ENCODE data around the gene SNRNP25. TPM values are rescaled to one million over a fixed set of nuclear protein-coding genes. Genes with fewer than 3 reads are reported as not detected.
"Not testable (repeated sequence)": the region's sequence is repeated elsewhere in the genome, so short reads cannot be mapped to it uniquely, and the experiment has no call there.

SNRNP25 gene
- total RNA-seq, 1 donor from 2014 or later: 52.0 TPM

- Mint-ChIP-seq H3K4me3 (ENCODE audit: low read depth) (no peak overlapping the region), H3K36me3 (ENCODE audit: insufficient read depth) (peaks cover 34% of the 10 kb centered on the region), H3K9me3 (ENCODE audit: low read depth) (peaks cover 12% of the 10 kb centered on the region), H3K27me3 (no peaks in the 10 kb centered on the region), H3K27ac (no peak overlapping the region), H3K4me1 (ENCODE audit: low read depth) (peaks cover 22% of the 10 kb centered on the region)
- TF ChIP-seq, protein P1, sequence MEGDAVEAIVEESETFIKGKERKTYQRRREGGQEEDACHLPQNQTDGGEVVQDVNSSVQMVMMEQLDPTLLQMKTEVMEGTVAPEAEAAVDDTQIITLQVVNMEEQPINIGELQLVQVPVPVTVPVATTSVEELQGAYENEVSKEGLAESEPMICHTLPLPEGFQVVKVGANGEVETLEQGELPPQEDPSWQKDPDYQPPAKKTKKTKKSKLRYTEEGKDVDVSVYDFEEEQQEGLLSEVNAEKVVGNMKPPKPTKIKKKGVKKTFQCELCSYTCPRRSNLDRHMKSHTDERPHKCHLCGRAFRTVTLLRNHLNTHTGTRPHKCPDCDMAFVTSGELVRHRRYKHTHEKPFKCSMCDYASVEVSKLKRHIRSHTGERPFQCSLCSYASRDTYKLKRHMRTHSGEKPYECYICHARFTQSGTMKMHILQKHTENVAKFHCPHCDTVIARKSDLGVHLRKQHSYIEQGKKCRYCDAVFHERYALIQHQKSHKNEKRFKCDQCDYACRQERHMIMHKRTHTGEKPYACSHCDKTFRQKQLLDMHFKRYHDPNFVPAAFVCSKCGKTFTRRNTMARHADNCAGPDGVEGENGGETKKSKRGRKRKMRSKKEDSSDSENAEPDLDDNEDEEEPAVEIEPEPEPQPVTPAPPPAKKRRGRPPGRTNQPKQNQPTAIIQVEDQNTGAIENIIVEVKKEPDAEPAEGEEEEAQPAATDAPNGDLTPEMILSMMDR (IDR thresholded peaks at IDR 0.05; ENCODE audit: unreplicated experiment): no peak
- no peak for DNase-seq (ENCODE audit: low spot score, unreplicated experiment)
Measured at GRCh38 chr16:42691-43090, 10.9 kb upstream of the SNRNP25 start.

DNA sequence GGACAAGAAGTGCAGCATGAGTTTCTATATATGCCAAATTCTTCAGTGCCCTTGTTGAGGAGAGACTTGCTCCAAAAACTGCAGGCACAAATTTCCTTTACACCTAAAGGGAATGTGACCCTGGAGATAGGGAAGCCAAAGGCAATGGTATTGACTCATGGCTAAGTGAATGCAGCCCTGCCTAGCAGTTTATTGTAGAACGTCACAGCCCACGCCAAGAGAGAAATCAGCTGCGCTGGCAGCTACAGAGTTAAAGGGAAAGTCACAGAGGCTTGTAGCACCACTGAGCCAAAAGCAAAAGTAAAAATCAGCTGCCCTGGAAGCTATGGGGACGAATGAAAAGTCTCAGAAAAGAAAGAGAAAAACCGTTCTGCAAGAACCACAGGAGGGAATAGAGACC lies 10.3 kb upstream of the SNRNP25 start:
- peaks cover 12% of the 10 kb centered on the region for H3K9me3 Mint-ChIP-seq (ENCODE audit: low read depth)
- peaks cover 22% of the 10 kb centered on the region for H3K4me1 Mint-ChIP-seq (ENCODE audit: low read depth)
- peak overlapping the region; percentile 55 for H3K27ac Mint-ChIP-seq
- no peak overlapping the region for H3K4me3 Mint-ChIP-seq (ENCODE audit: low read depth)
- H3K36me3 Mint-ChIP-seq (ENCODE audit: insufficient read depth): peaks cover 36% of the 10 kb centered on the region
- TF ChIP-seq, protein P1 (IDR thresholded peaks at IDR 0.05; ENCODE audit: unreplicated experiment): no peak
- H3K27me3 Mint-ChIP-seq: no peaks in the 10 kb centered on the region
- no peak for DNase-seq (ENCODE audit: low spot score, unreplicated experiment)

DNA sequence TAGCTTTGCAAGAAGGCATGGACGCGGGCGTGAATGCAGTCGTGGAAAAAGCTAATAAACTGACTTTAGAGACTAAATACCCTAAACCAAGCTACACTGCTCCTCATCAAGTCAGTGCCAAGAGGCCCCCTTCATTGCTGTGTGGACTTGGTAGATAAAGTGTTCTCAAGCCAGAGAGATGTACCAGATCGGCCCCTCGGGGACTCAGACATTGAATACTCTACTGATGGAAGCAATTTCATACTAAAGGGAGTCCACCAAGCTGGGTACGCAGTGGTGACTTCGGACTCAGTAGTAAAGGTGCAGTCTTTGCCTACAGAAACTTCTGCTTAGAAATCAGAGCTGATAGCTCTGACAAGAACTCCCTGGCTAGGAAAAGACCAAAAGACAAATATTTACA lies 9.0 kb upstream of the SNRNP25 start:
- no peaks in the 10 kb centered on the region for H3K27me3 Mint-ChIP-seq
- H3K4me3 Mint-ChIP-seq (ENCODE audit: low read depth): no peak overlapping the region
- peak overlapping the region; percentile 86 for H3K27ac Mint-ChIP-seq
- H3K4me1 Mint-ChIP-seq (ENCODE audit: low read depth): peaks cover 22% of the 10 kb centered on the region
- peaks cover 12% of the 10 kb centered on the region for H3K9me3 Mint-ChIP-seq (ENCODE audit: low read depth)
- TF ChIP-seq, protein P1 (IDR thresholded peaks at IDR 0.05; ENCODE audit: unreplicated experiment): no peak
- H3K36me3 Mint-ChIP-seq (ENCODE audit: insufficient read depth): peaks cover 37% of the 10 kb centered on the region
- DNase-seq (ENCODE audit: low spot score, unreplicated experiment): no peak

DNA sequence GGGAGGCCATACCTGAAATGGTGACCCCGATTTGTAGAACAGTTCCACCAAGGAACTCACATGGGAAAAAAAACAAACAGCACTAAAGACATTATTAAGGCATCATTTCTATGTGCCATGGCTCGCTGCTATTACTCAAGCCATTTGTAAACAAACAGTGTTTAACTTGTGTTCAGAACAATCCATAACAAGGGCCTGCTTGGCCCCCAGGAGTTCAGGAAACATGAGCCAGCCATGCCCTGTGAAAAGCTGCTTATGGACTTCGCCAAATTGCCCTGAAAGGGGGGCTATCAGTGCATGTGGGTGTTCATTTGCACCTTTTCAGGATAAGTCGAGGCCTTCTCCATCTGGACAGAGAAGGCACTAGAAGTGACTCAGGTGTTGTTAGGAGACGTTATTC lies 8.2 kb upstream of the SNRNP25 start:
- DNase-seq (ENCODE audit: low spot score, unreplicated experiment): no peak
- Mint-ChIP-seq H3K27ac (peak overlapping the region; percentile 86), H3K9me3 (ENCODE audit: low read depth) (peaks cover 12% of the 10 kb centered on the region), H3K4me1 (ENCODE audit: low read depth) (peaks cover 22% of the 10 kb centered on the region), H3K27me3 (no peaks in the 10 kb centered on the region), H3K4me3 (ENCODE audit: low read depth) (no peak overlapping the region), H3K36me3 (ENCODE audit: insufficient read depth) (peaks cover 39% of the 10 kb centered on the region)
- TF ChIP-seq, protein P1 (IDR thresholded peaks at IDR 0.05; ENCODE audit: unreplicated experiment): no peak

DNA sequence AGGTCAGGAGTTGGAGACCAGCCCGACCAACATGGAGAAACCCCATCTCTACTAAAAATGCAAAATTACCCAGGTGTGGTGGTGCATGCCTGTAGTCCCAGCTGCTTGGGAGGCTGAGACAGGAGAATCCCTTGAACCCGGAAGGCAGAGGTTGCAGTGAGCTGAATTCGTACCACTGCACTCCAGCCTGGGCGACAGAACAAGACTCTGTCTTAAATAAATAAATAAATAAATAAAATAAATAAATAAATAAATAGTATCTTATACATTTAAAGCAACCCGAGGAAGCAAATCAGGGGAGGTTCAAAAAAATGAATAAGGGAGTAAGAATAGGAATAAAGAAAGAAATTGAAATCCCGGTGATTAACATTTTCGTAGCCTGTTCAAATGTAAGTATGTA lies 7.1 kb upstream of the SNRNP25 start:
- DNase-seq (ENCODE audit: low spot score, unreplicated experiment); H3K27me3 Mint-ChIP-seq; H3K4me3 Mint-ChIP-seq (ENCODE audit: low read depth); H3K27ac Mint-ChIP-seq: not testable (repeated sequence)
- Mint-ChIP-seq H3K36me3 (ENCODE audit: insufficient read depth) (peaks cover 38% of the 10 kb centered on the region), H3K4me1 (ENCODE audit: low read depth) (peaks cover 24% of the 10 kb centered on the region), H3K9me3 (ENCODE audit: low read depth) (peaks cover 12% of the 10 kb centered on the region)

DNA sequence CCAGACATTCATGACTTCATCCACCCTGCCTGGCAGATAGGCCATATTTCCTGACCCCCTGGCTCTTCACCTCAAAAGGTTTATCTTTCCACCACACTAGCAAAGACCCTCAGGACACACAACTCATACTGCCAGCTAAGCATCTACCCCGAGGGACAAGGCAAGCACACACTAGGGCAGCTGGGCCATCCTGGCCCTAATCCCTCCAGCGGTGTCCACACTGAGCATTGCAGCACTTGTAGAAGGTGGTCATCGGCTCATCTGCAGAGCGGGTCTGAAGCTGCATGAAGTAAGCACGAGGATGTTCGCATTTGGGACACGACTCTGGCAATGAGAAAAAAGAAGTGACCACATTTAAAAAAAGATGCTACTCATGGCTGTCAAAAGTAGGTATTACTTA lies 6.4 kb upstream of the SNRNP25 start:
- H3K36me3 Mint-ChIP-seq (ENCODE audit: insufficient read depth): peaks cover 33% of the 10 kb centered on the region
- peaks cover 6% of the 10 kb centered on the region for H3K9me3 Mint-ChIP-seq (ENCODE audit: low read depth)
- H3K27me3 Mint-ChIP-seq: no peaks in the 10 kb centered on the region
- TF ChIP-seq, protein P1 (IDR thresholded peaks at IDR 0.05; ENCODE audit: unreplicated experiment): no peak
- peaks cover 24% of the 10 kb centered on the region for H3K4me1 Mint-ChIP-seq (ENCODE audit: low read depth)
- no peak overlapping the region for H3K4me3 Mint-ChIP-seq (ENCODE audit: low read depth)
- no peak for DNase-seq (ENCODE audit: low spot score, unreplicated experiment)
- no peak overlapping the region for H3K27ac Mint-ChIP-seq

Data from progenitor cell of endocrine pancreas (in vitro differentiated cells).